Effector memory CD8-positive, alpha-beta T cell (primary cell): ENCODE measurements around the gene CCNJL.

ENCODE experiments used
- ATAC-seq: fragments of 150-1000 bp; cut with Tn5 transposase; replicated peaks from 2 replicates; pipeline ENCODE4 v1.10.0; 2021; ENCODE audit warnings: mild to moderate bottlenecking, moderate library complexity
- DNase-seq, 3 experiments: peaks; one replicate each; pipeline ENCODE4 v3.0.0; 2021
- H3K27ac Mint-ChIP-seq, 2 donors: one replicate each; pipeline ENCODE4 v1.8.0; 2022; ENCODE audit warnings: mild to moderate bottlenecking in 2 of 2, mixed read lengths in 2 of 2, moderate library complexity in 2 of 2
- H3K27me3 Mint-ChIP-seq, 2 donors: one replicate each; pipeline ENCODE4 v1.8.0; 2022; ENCODE audit warnings: mixed read lengths in 2 of 2
- H3K36me3 Mint-ChIP-seq: one replicate; pipeline ENCODE4 v1.8.0; 2022; ENCODE audit warnings: mild to moderate bottlenecking, moderate library complexity, mixed read lengths; ENCODE audit not compliant: insufficient read depth
- H3K4me1 Mint-ChIP-seq, 2 donors: one replicate each; pipeline ENCODE4 v1.8.0; 2022; ENCODE audit warnings: low read depth in 2 of 2, mixed read lengths in 2 of 2
- H3K4me3 Mint-ChIP-seq, 2 donors: one replicate each; pipeline ENCODE4 v1.8.0; 2022; ENCODE audit warnings: mild to moderate bottlenecking in 2 of 2, mixed read lengths in 2 of 2, moderate library complexity in 2 of 2
- H3K9me3 Mint-ChIP-seq, 2 donors: one replicate each; pipeline ENCODE4 v1.8.0; 2022; ENCODE audit warnings: mixed read lengths in 2 of 2

CCNJL gene

GRCh38 chr5:160233215-160233614 lies 79.1 kb downstream of the CCNJL start:
- H3K9me3 Mint-ChIP-seq, result no peaks in the 10 kb centered on the region
- H3K36me3 Mint-ChIP-seq, result no peaks in the 10 kb centered on the region
- H3K27ac Mint-ChIP-seq, result no peak overlapping the region
- ATAC-seq (no peak), DNase-seq (no peak)
- no peak overlapping the region for H3K4me3 Mint-ChIP-seq
- H3K4me1 Mint-ChIP-seq, result no peaks in the 10 kb centered on the region
- H3K27me3 Mint-ChIP-seq, result peaks cover 13 to 29% of the 10 kb centered on the region in 2 donors

GRCh38 chr5:160231783-160232342 lies 80.5 kb downstream of the CCNJL start:
- ATAC-seq, result no peak
- H3K36me3 Mint-ChIP-seq, result no peaks in the 10 kb centered on the region
- H3K27me3 Mint-ChIP-seq, result peaks cover 0 to 16% of the 10 kb centered on the region in 2 donors
- no peaks in the 10 kb centered on the region for H3K9me3 Mint-ChIP-seq
- no peak overlapping the region for H3K4me3 Mint-ChIP-seq
- no peak for DNase-seq
- no peaks in the 10 kb centered on the region for H3K4me1 Mint-ChIP-seq
- no peak overlapping the region for H3K27ac Mint-ChIP-seq

GRCh38 chr5:160230686-160231527 lies 81.5 kb downstream of the CCNJL start:
- no peak for DNase-seq
- Mint-ChIP-seq H3K36me3 (no peaks in the 10 kb centered on the region), H3K27ac (no peak overlapping the region), H3K4me1 (no peaks in the 10 kb centered on the region), H3K4me3 (no peak overlapping the region), H3K9me3 (no peaks in the 10 kb centered on the region), H3K27me3 (peaks cover 0 to 14% of the 10 kb centered on the region in 2 donors)
- no peak for ATAC-seq

- Mint-ChIP-seq H3K4me3 (no peak within 1 kb of the TSS), H3K4me1 (no peaks in the 10 kb centered on the region), H3K27ac (no peak within 1 kb of the TSS), H3K36me3 (no peaks in the 10 kb centered on the region), H3K9me3 (no peaks in the 10 kb centered on the region), H3K27me3 (no peaks in the 10 kb centered on the region)
- ATAC-seq (no peak), DNase-seq (no peak)
Observed at GRCh38 chr5:160229190-160229742, 83.1 kb downstream of the CCNJL start, which contains the start of gene FABP6. TSS of gene FABP6 (plus strand) at chr5:160229506. CDS start at chr5:160229558, 52 bp downstream.

- DNase-seq, result no peak
- ATAC-seq, result no peak
- no peak overlapping the region for H3K27ac Mint-ChIP-seq
Observed at GRCh38 chr5:160227012-160227411, 85.4 kb downstream of the CCNJL start.

GRCh38 chr5:160221082-160221481 lies 91.3 kb downstream of the CCNJL start:
- Mint-ChIP-seq H3K36me3 (peaks cover 3% of the 10 kb centered on the region), H3K9me3 (no peaks in the 10 kb centered on the region), H3K4me1 (no peaks in the 10 kb centered on the region), H3K27me3 (peaks cover 12 to 25% of the 10 kb centered on the region in 2 donors), H3K4me3 (no peak overlapping the region), H3K27ac (no peak overlapping the region)
- no peak for DNase-seq
- ATAC-seq, result no peak

More at GRCh38 chr5:160227012-160227411, 85.4 kb downstream of the CCNJL start:
- Mint-ChIP-seq H3K9me3 (no peaks in the 10 kb centered on the region), H3K27me3 (no peaks in the 10 kb centered on the region), H3K36me3 (no peaks in the 10 kb centered on the region), H3K4me1 (no peaks in the 10 kb centered on the region), H3K4me3 (no peak overlapping the region)

GRCh38 chr5:160219356-160219755 lies 93.0 kb downstream of the CCNJL start:
- peaks cover 21 to 36% of the 10 kb centered on the region in 2 donors for H3K27me3 Mint-ChIP-seq
- no peak overlapping the region for H3K4me3 Mint-ChIP-seq
- no peak overlapping the region for H3K27ac Mint-ChIP-seq
- ATAC-seq (no peak), DNase-seq (no peak)
- H3K9me3 Mint-ChIP-seq, result no peaks in the 10 kb centered on the region
- H3K4me1 Mint-ChIP-seq, result no peaks in the 10 kb centered on the region
- H3K36me3 Mint-ChIP-seq, result peaks cover 3% of the 10 kb centered on the region

GRCh38 chr5:160213537-160213936 lies 98.8 kb downstream of the CCNJL start:
- Mint-ChIP-seq H3K27ac (no peak overlapping the region), H3K4me3 (no peak overlapping the region), H3K4me1 (no peaks in the 10 kb centered on the region), H3K9me3 (no peaks in the 10 kb centered on the region), H3K36me3 (no peaks in the 10 kb centered on the region), H3K27me3 (peaks cover 28 to 34% of the 10 kb centered on the region in 2 donors)
- no peak for ATAC-seq
- no peak for DNase-seq

GRCh38 chr5:160211352-160211751 lies 101.0 kb downstream of the CCNJL start:
- peaks cover 28 to 34% of the 10 kb centered on the region in 2 donors for H3K27me3 Mint-ChIP-seq
- no peaks in the 10 kb centered on the region for H3K9me3 Mint-ChIP-seq
- H3K36me3 Mint-ChIP-seq, result no peaks in the 10 kb centered on the region
- H3K27ac Mint-ChIP-seq, result no peak overlapping the region
- no peaks in the 10 kb centered on the region for H3K4me1 Mint-ChIP-seq
- ATAC-seq (no peak), DNase-seq (no peak)
- no peak overlapping the region for H3K4me3 Mint-ChIP-seq

- DNase-seq (no peak), ATAC-seq (no peak)
- Mint-ChIP-seq H3K4me1 (no peaks in the 10 kb centered on the region), H3K4me3 (no peak overlapping the region), H3K9me3 (no peaks in the 10 kb centered on the region), H3K36me3 (no peaks in the 10 kb centered on the region), H3K27me3 (peaks cover 25 to 28% of the 10 kb centered on the region in 2 donors), H3K27ac (no peak overlapping the region)
Observed at GRCh38 chr5:160210606-160211005, 101.8 kb downstream of the CCNJL start.

GRCh38 chr5:160209917-160210316 lies 102.4 kb downstream of the CCNJL start:
- Mint-ChIP-seq H3K36me3 (no peaks in the 10 kb centered on the region), H3K27me3 (peaks cover 22% of the 10 kb centered on the region in 2 donors), H3K27ac (no peak overlapping the region), H3K4me3 (no peak overlapping the region), H3K4me1 (peaks cover 0 to 2% of the 10 kb centered on the region in 2 donors), H3K9me3 (no peaks in the 10 kb centered on the region)
- ATAC-seq (no peak), DNase-seq (no peak)

- H3K9me3 Mint-ChIP-seq, result no peaks in the 10 kb centered on the region
- peaks cover 9 to 15% of the 10 kb centered on the region in 2 donors for H3K27me3 Mint-ChIP-seq
- ATAC-seq, result no peak
- H3K36me3 Mint-ChIP-seq, result no peaks in the 10 kb centered on the region
- no peak overlapping the region for H3K4me3 Mint-ChIP-seq
- no peak overlapping the region for H3K27ac Mint-ChIP-seq
- DNase-seq, result no peak
- peaks cover 0 to 2% of the 10 kb centered on the region in 2 donors for H3K4me1 Mint-ChIP-seq
Observed at GRCh38 chr5:160207061-160207460, 105.3 kb downstream of the CCNJL start.
